ENCODE results near the gene KCTD1.
A peak's percentile ranks its signal among the peaks of the same experiment; 100 is the strongest.

Gene KCTD1

DNA sequence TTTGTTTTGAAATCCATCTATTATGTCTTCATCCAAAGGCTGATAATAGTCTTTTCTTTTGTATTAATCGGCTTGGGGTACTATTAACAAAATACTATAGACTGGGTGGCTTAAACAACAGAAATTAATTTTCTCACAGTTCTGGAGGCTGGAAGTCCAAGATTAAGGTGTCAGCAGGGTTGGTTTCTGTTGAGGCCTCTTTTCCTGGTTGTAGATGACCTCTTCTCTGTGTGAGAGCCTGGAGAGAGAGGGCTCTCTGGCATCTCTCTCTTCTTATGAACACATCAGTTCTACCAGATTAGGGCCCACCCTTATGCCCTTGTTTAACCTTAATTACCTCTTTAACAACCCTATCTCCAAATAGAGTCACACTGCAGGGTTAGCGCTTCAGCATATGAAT lies 14.2 kb upstream of the KCTD1 start:
- no peak for DNase-seq (ENCODE audit: low read depth in 2 of 2)
- no peak overlapping the region for H3K4me3 ChIP-seq (replicated peaks in 1 of 2; ENCODE audit: low read depth in 2 of 2, low read length in 2 of 2)
- TF ChIP-seq, protein P1, sequence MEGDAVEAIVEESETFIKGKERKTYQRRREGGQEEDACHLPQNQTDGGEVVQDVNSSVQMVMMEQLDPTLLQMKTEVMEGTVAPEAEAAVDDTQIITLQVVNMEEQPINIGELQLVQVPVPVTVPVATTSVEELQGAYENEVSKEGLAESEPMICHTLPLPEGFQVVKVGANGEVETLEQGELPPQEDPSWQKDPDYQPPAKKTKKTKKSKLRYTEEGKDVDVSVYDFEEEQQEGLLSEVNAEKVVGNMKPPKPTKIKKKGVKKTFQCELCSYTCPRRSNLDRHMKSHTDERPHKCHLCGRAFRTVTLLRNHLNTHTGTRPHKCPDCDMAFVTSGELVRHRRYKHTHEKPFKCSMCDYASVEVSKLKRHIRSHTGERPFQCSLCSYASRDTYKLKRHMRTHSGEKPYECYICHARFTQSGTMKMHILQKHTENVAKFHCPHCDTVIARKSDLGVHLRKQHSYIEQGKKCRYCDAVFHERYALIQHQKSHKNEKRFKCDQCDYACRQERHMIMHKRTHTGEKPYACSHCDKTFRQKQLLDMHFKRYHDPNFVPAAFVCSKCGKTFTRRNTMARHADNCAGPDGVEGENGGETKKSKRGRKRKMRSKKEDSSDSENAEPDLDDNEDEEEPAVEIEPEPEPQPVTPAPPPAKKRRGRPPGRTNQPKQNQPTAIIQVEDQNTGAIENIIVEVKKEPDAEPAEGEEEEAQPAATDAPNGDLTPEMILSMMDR (IDR thresholded peaks at IDR 0.05; ENCODE audit: low read depth, low read length) = no peak

DNA sequence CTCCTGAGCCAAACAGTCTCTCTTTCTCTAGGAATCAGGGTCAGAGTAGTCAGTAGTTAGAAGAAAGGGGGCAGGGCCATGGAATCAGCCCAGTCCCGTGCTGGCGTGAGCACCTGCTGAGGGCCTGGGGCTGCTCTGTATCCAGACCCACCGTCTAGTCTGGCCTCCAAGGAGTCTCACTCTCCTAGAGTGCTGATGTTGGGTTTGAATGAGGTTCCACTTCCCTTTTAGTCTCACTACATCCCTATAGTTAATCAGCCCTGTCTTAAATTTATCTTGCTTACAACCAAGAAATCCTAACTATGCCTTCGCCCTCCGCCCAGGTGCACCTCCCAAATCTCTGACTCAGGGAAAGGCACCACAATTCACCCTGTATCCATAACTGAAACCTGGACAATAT lies 13.4 kb upstream of the KCTD1 start:
- no peak for DNase-seq (ENCODE audit: low read depth in 2 of 2)
- TF ChIP-seq, protein P1 (IDR thresholded peaks at IDR 0.05; ENCODE audit: low read depth, low read length) = no peak
- no peak overlapping the region for H3K4me3 ChIP-seq (replicated peaks in 1 of 2; ENCODE audit: low read depth in 2 of 2, low read length in 2 of 2)

DNA sequence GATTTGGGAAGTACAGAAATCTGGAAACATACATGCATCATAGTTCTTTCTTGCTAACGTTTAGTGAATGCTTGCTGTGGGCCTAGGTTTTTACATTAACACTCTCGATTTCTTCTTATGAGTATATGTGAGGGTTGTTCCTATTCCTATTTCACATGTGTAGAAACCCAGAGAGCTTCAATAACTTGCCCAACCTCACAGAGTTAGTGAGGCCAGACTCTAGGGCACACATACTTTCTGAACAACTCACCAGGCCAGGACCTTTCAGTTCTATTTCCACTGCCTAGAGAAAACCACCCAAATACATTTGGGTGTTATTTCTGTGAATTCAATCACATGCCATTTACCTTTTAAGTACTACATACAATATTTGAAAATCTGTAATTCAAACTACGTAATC lies 8.2 kb upstream of the KCTD1 start:
- TF ChIP-seq, protein P1 (IDR thresholded peaks at IDR 0.05; ENCODE audit: low read depth, low read length) = no peak
- DNase-seq (ENCODE audit: low read depth in 2 of 2) = peak; percentile 28 to 51
- no peak overlapping the region for H3K4me3 ChIP-seq (replicated peaks in 1 of 2; ENCODE audit: low read depth in 2 of 2, low read length in 2 of 2)

DNA sequence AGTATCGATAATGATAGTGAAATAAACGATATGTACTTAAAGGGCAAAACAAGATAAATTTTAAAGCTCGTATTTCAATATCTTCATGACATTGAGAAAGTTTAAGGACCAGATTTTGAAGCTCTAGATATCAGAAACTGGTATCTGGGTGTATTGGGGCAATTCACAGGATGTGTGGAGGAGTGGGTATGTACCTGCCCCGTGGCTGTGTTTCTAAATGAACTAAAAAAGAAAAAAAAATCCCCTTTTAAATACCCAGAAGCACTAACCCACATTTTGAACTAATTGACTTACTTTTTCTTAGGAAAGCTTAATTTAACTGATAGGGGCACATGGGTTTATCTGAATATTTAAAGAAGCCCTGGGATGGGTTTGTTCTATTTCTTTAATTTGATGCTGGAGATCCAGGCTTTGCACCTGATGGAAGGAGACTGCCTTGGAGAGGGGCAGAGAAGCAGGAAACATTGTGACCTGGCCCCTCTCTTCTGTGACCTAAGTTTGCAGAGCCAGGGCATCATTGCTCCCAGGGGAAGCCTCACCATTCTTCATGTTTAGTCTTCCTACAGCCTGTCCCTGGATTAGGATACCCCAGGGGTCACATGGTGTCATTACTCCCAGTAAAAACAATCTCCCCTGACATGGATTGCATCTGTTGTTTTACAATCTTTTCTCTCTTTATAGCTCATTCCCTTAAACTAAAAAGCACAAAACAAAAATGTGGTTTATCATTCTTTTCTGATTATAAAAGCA lies 7.6 kb upstream of the KCTD1 start:
- no peak overlapping the region for H3K4me3 ChIP-seq (replicated peaks in 1 of 2; ENCODE audit: low read depth in 2 of 2, low read length in 2 of 2)
- DNase-seq (ENCODE audit: low read depth in 2 of 2) = no peak
- TF ChIP-seq, protein P1 (IDR thresholded peaks at IDR 0.05; ENCODE audit: low read depth, low read length) = no peak

DNA sequence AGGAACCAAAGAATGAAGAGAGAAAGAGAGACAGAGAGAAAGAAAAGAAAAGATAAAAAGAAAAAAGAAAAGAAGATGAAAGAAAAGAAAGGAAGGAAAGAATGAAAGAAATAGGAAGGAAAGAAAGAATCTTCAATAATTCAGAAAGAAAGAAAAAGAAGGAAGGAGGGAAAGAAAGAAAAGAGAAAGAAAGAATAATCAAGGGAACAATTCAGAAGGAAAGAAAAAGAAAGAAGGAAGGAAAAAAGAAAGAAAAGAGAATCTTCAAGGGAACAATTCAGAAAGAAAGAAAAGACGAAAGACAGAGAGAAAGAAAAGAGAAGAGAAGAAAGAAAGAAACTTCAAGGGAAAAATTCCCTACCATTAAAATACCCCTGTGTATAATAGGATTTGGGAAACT lies 5.6 kb upstream of the KCTD1 start:
- H3K4me3 ChIP-seq (replicated peaks in 1 of 2; ENCODE audit: low read depth in 2 of 2, low read length in 2 of 2) = no peak overlapping the region
- DNase-seq (ENCODE audit: low read depth in 2 of 2) = no peak
- TF ChIP-seq, protein P1 (IDR thresholded peaks at IDR 0.05; ENCODE audit: low read depth, low read length) = no peak

DNA sequence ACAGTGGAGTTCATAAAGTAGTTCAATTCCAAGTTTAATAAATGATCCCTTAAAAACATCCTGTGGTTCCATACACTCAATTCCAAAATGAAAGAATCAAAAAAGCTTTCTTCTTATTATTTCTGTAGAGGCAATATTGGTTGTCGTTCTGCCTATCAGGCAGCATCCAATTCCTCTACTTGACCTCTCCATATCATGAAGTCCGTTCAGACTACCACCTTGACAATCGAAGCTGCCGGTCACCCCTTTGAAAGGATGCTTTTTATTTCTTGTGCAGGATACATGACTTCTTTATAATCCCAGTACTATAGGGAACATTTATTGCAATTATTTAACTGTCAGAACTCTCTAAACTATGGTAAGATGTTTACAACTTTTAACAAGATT lies 3.3 kb upstream of the KCTD1 start:
- TF ChIP-seq, protein P1 (IDR thresholded peaks at IDR 0.05; ENCODE audit: low read depth, low read length) = no peak
- DNase-seq (ENCODE audit: low read depth in 2 of 2) = no peak
- no peak overlapping the region for H3K4me3 ChIP-seq (replicated peaks in 1 of 2; ENCODE audit: low read depth in 2 of 2, low read length in 2 of 2)
